Heart left ventricle (tissue), 16 donors: ENCODE results near the gene SUPT6H. TPM values are rescaled to one million over a fixed set of nuclear protein-coding genes. Genes with fewer than 3 reads are reported as not detected.

Source experiments
- ATAC-seq, 4 donors: fragments of 200-7000 bp; cut with Tn5 transposase; one replicate each; pipeline ENCODE4 v1.9.1; 2020 to 2022; ENCODE audit warnings: moderate library complexity in 4 of 4, mild to moderate bottlenecking in 3 of 4, moderate number of reproducible peaks in 1 of 4
- DNase-seq, 5 donors: peaks; one replicate each; pipeline ENCODE4 v3.0.0-alpha.2; 2020
- H3K27ac ChIP-seq, 12 donors: fragments of 200-600 bp; sonication (generic) in 4 of 12; one replicate each; pipeline versions ENCODE4 v1.5.0 to v1.8.0; 2016 to 2022; ENCODE audit warnings: mild to moderate bottlenecking in 2 of 12
- H3K27me3 ChIP-seq, 9 donors: fragments of 200-600 bp; sonication (generic) in 2 of 9; one replicate each; pipeline versions ENCODE4 v1.5.1 to v1.8.0; 2016 to 2022; ENCODE audit warnings: mild to moderate bottlenecking in 3 of 9
- H3K36me3 ChIP-seq, 9 donors: fragments of 200-600 bp; sonication (generic) in 2 of 9; one replicate each; pipeline versions ENCODE4 v1.5.0 to v1.8.0; 2018 to 2022; ENCODE audit warnings: mild to moderate bottlenecking in 2 of 9
- H3K4me1 ChIP-seq, 12 donors: fragments of 200-600 bp; sonication (generic) in 4 of 12; one replicate each; pipeline versions ENCODE4 v1.5.0 to v1.8.0; 2016 to 2022; ENCODE audit warnings: mild to moderate bottlenecking in 3 of 12
- H3K4me3 ChIP-seq, 12 donors: fragments of 200-600 bp; sonication (generic) in 4 of 12; one replicate each; pipeline versions ENCODE4 v1.5.0 to v1.8.0; 2017 to 2022; ENCODE audit warnings: mild to moderate bottlenecking in 9 of 12, moderate library complexity in 4 of 12
- H3K9me3 ChIP-seq, 12 donors: fragments of 200-600 bp; sonication (generic) in 4 of 12; one replicate each; pipeline versions ENCODE4 v1.5.0 to v1.8.0; 2016 to 2022; ENCODE audit warnings: mild to moderate bottlenecking in 1 of 12
- POLR2A ChIP-seq, 2 donors: fragments of 450-650 bp; IDR thresholded peaks; one replicate each; pipeline ENCODE4 v1.6.1; 2017; ENCODE audit warnings: antibody characterized with exemption in 2 of 2, mild to moderate bottlenecking in 2 of 2, moderate library complexity in 2 of 2
- WGBS, 4 donors: extraction: QIAGEN DNeasy Blood & Tissue Kit in 2 of 4; methylation state at CpG; one replicate each; pipeline versions ENCODE4 v1.1.5 to v1.1.7; 2013 to 2018; 5-methylcytosine and 5-hydroxymethylcytosine counted together
- intact Hi-C, 10 donors: fragments of 100-400 bp; cut with DNase I; formaldehyde crosslinking; loops; one replicate each; pipeline versions ENCODE4 v1.11.1 to v1.14.2; 2022
- polyA plus RNA-seq, 2 donors: library from polyadenylated mRNA; stranded (reverse); fragments of 200-250 nt; gene quantifications; one replicate each; pipeline ENCODE4 v1.2.3, GENCODE V29; 2013
- total RNA-seq, 9 donors: library from RNA; depleted of rRNA in 2 of 9; stranded (reverse); fragments of >200 nt in 2 of 9; fragmentation: NEBNext Ultra II Directional in 3 of 9; extraction: Animal tissue kit (Norgen Biotek cat#: 25700) in 3 of 9; gene quantifications; one replicate each; pipeline versions ENCODE4 v1.1.0 to v1.2.4, GENCODE V29; 2016 to 2023
- TF ChIP-seq, protein P1 (sequence below), 12 donors: fragments of 200-600 bp; sonication (generic) in 4 of 12; IDR thresholded peaks; one replicate each; pipeline versions ENCODE4 v1.5.0 to v1.8.0; 2018 to 2022; ENCODE audit warnings: antibody characterized with exemption in 12 of 12, mild to moderate bottlenecking in 5 of 12
- donor health status: ischemic (EF 13 %, LVEDD 7.1; RV severe dilation, severe dysfunction).
- donor health status: healthy with polysubstance abuse.
- donor health status: DM: no; HTN: yes; CAD: no.
- donor health status: DM: no; HTN: no; CAD: no.
- donor health status: ischemic (EF 25% LVEDD 6.9; RV normal size, moderate dysfunction).
- donor health status: ischemic (EF 25% LVEDD 5.7; RV mildly dilated, moderate dysfunction).
- donor health status: healthy.
- donor health status: DM: yes; HTN: yes; CAD: no.
- donor health status: ischemic (EF 35%, LVEDD 5.7; RV mildly dilated, moderate dysfunction).
- donor health status: nonischemic (EF 11% LVEDD 7.7; RV severe dilation, severe dysfunction).
- donor health status: DM: yes; HTN: yes; CAD: no.
- donor health status: PGD.
- donor health status: ischemic (EF 29% LVEDD 5.4; RV normal size, mild dysfunction).
- donor health status: nonischemic (EF 23%, LVEDD 6.1; RV moderate dilation, normal function).

Gene SUPT6H
- total and polyA plus RNA-seq, 11 donors, result 31.7 to 91.6 (median 43.5) TPM

- TF ChIP-seq, protein P1, sequence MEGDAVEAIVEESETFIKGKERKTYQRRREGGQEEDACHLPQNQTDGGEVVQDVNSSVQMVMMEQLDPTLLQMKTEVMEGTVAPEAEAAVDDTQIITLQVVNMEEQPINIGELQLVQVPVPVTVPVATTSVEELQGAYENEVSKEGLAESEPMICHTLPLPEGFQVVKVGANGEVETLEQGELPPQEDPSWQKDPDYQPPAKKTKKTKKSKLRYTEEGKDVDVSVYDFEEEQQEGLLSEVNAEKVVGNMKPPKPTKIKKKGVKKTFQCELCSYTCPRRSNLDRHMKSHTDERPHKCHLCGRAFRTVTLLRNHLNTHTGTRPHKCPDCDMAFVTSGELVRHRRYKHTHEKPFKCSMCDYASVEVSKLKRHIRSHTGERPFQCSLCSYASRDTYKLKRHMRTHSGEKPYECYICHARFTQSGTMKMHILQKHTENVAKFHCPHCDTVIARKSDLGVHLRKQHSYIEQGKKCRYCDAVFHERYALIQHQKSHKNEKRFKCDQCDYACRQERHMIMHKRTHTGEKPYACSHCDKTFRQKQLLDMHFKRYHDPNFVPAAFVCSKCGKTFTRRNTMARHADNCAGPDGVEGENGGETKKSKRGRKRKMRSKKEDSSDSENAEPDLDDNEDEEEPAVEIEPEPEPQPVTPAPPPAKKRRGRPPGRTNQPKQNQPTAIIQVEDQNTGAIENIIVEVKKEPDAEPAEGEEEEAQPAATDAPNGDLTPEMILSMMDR (IDR thresholded peaks at IDR 0.05), result no peak
- TF ChIP-seq POLR2A (IDR thresholded peaks at IDR 0.05), result no peak
- ATAC-seq (no peak), DNase-seq (no peak)
- Histone ChIP-seq H3K36me3 (peaks cover 0 to 20% (median 7%) of the 10 kb centered on the region in 9 donors), H3K27me3 (no peaks in the 10 kb centered on the region), H3K4me3 (no peak overlapping the region), H3K4me1 (peaks cover 0 to 19% (median 7%) of the 10 kb centered on the region in 12 donors), H3K9me3 (no peaks in the 10 kb centered on the region), H3K27ac (no peak overlapping the region)
- intact Hi-C loops, result loop anchor here in 3 of 10 donors (2.0 kb wide), 2 partner anchors 23 to 25 kb away; partner anchors contain the start of genes TLCD1 (in 2 of the 3) and NEK8 (in 1 of the 3)
- 91 to 95% (median 94%) methylated on average over 10 of the region's 10 CpGs for WGBS, 4 donors
Measured at GRCh38 chr17:28751600-28752366, 89.8 kb downstream of the SUPT6H start.

Other genes with a start within 250 kb of the SUPT6H start
- not detected for gene SLC13A2, start 188.6 kb upstream of the SUPT6H start, total RNA-seq
- gene SLC13A2, start 188.6 kb upstream of the SUPT6H start, polyA plus RNA-seq, result under 1 TPM in 1 of 2 donors, not detected in 1; 0.03 TPM
- gene FOXN1, start 155.9 kb upstream of the SUPT6H start, total RNA-seq, result not detected
- gene FOXN1, start 155.9 kb upstream of the SUPT6H start, polyA plus RNA-seq, result not detected
- 10 to 100 TPM; 12.8 to 30.7 (median 19.2) TPM for gene UNC119, start 109.6 kb upstream of the SUPT6H start, total RNA-seq
- gene UNC119, start 109.6 kb upstream of the SUPT6H start, polyA plus RNA-seq, result 10 to 100 TPM; 18.4 to 23.7 TPM
- gene PIGS, start 90.7 kb upstream of the SUPT6H start, total RNA-seq, result 10 to 100 TPM; 44.7 to 83.1 (median 55.1) TPM
- 10 to 100 TPM; 10.4 to 88.4 TPM for gene PIGS, start 90.7 kb upstream of the SUPT6H start, polyA plus RNA-seq
- 100 to 1,000 TPM; 154 to 677 (median 224) TPM for gene ALDOC, start 85.3 kb upstream of the SUPT6H start, total RNA-seq
- 100 to 1,000 TPM; 179 to 220 TPM for gene ALDOC, start 85.3 kb upstream of the SUPT6H start, polyA plus RNA-seq
- 10 to 100 TPM in 1 of 9 donors, 1 to 10 TPM in 4, under 1 TPM in 4; 0.39 to 11.6 (median 1.5) TPM for gene SPAG5, start 63.2 kb upstream of the SUPT6H start, total RNA-seq
- 1 to 10 TPM in 1 of 2 donors, under 1 TPM in 1; 0.42 to 1.2 TPM for gene SPAG5, start 63.2 kb upstream of the SUPT6H start, polyA plus RNA-seq
- 1 to 10 TPM; 2.8 to 8.3 (median 4.7) TPM for gene RSKR, start 48.0 kb upstream of the SUPT6H start, total RNA-seq
- gene RSKR, start 48.0 kb upstream of the SUPT6H start, polyA plus RNA-seq, result 1 to 10 TPM; 3.6 to 3.9 TPM
- gene BLTP2, start 17.0 kb upstream of the SUPT6H start, total RNA-seq, result 100 to 1,000 TPM in 2 of 9 donors, 10 to 100 TPM in 7; 63.6 to 116 (median 74.1) TPM
- 10 to 100 TPM; 19.8 to 44.9 TPM for gene BLTP2, start 17.0 kb upstream of the SUPT6H start, polyA plus RNA-seq
- 10 to 100 TPM; 19.6 to 39.1 (median 34.2) TPM for gene SDF2, start 299 bp upstream of the SUPT6H start, total RNA-seq
- gene SDF2, start 299 bp upstream of the SUPT6H start, polyA plus RNA-seq, result 10 to 100 TPM; 21.9 to 58.6 TPM
- 1 to 10 TPM in 6 of 9 donors, under 1 TPM in 3; 0.65 to 2.3 (median 1.0) TPM for gene PROCA1, start 49.7 kb downstream of the SUPT6H start, total RNA-seq
- gene PROCA1, start 49.7 kb downstream of the SUPT6H start, polyA plus RNA-seq, result 1 to 10 TPM in 1 of 2 donors, under 1 TPM in 1; 0.64 to 2.6 TPM
- gene RAB34, start 55.7 kb downstream of the SUPT6H start, total RNA-seq, result 10 to 100 TPM; 11.5 to 31.7 (median 14.9) TPM
- gene RAB34, start 55.7 kb downstream of the SUPT6H start, polyA plus RNA-seq, result 10 to 100 TPM; 17.7 to 25.1 TPM
- gene RPL23A, start 57.8 kb downstream of the SUPT6H start, total RNA-seq, result 1,000 to 10,000 TPM in 1 of 9 donors, 100 to 1,000 TPM in 8; 255 to 1,006 (median 869) TPM
- 1,000 to 10,000 TPM in 1 of 2 donors, 100 to 1,000 TPM in 1; 458 to 1,439 TPM for gene RPL23A, start 57.8 kb downstream of the SUPT6H start, polyA plus RNA-seq
- gene TLCD1, start 64.0 kb downstream of the SUPT6H start, total RNA-seq, result 1 to 10 TPM in 7 of 9 donors, under 1 TPM in 2; 0.52 to 4.8 (median 1.7) TPM
- gene TLCD1, start 64.0 kb downstream of the SUPT6H start, polyA plus RNA-seq, result 10 to 100 TPM in 1 of 2 donors, 1 to 10 TPM in 1; 2.5 to 11.7 TPM
- gene NEK8, start 66.6 kb downstream of the SUPT6H start, total RNA-seq, result 1 to 10 TPM in 5 of 9 donors, under 1 TPM in 4; 0.28 to 2.8 (median 1.2) TPM
- 1 to 10 TPM; 1.0 to 1.1 TPM for gene NEK8, start 66.6 kb downstream of the SUPT6H start, polyA plus RNA-seq
- 10 to 100 TPM in 1 of 9 donors, 1 to 10 TPM in 8; 1.5 to 11.5 (median 2.7) TPM for gene TRAF4, start 81.8 kb downstream of the SUPT6H start, total RNA-seq
- 1 to 10 TPM; 1.9 to 4.5 TPM for gene TRAF4, start 81.8 kb downstream of the SUPT6H start, polyA plus RNA-seq
- 10 to 100 TPM; 14.4 to 33.2 (median 16.7) TPM for gene FAM222B, start 180.6 kb downstream of the SUPT6H start, total RNA-seq
- 10 to 100 TPM in 1 of 2 donors, 1 to 10 TPM in 1; 9.2 to 28.1 TPM for gene FAM222B, start 180.6 kb downstream of the SUPT6H start, polyA plus RNA-seq
- 10 to 100 TPM; 28.0 to 78.2 (median 41.1) TPM for gene ERAL1, start 192.8 kb downstream of the SUPT6H start, total RNA-seq
- 10 to 100 TPM; 35.5 to 63.9 TPM for gene ERAL1, start 192.8 kb downstream of the SUPT6H start, polyA plus RNA-seq
- gene FLOT2, start 235.5 kb downstream of the SUPT6H start, total RNA-seq, result 100 to 1,000 TPM in 3 of 9 donors, 10 to 100 TPM in 6; 81.1 to 139 (median 95.2) TPM
- gene FLOT2, start 235.5 kb downstream of the SUPT6H start, polyA plus RNA-seq, result 10 to 100 TPM; 52.7 to 68.5 TPM
- 1 to 10 TPM; 2.2 to 4.8 (median 2.6) TPM for gene DHRS13, start 240.9 kb downstream of the SUPT6H start, total RNA-seq
- 1 to 10 TPM; 3.6 to 6.3 TPM for gene DHRS13, start 240.9 kb downstream of the SUPT6H start, polyA plus RNA-seq